Liver (tissue), 9 donors: ENCODE measurements around the gene ID3. TPM values are rescaled to one million over a fixed set of nuclear protein-coding genes. Genes with fewer than 3 reads are reported as not detected.

Source experiments
- DNase-seq: peaks from one replicate; pipeline ENCODE4 v3.0.0-alpha.2; 2017; ENCODE audit warnings: low spot score
- H3K27ac ChIP-seq, 2 donors: one replicate each; pipeline ENCODE4 v1.7.0; 2013; ENCODE audit warnings: inconsistent platforms in 2 of 2, low read length in 2 of 2, control low read depth in 1 of 2, low read depth in 1 of 2, mild to moderate bottlenecking in 1 of 2
- H3K27me3 ChIP-seq, 4 donors: one replicate each; pipeline versions ENCODE4 v1.6.1 to v1.7.0; 2013; ENCODE audit warnings: low read length in 3 of 4, inconsistent platforms in 1 of 4, mild to moderate bottlenecking in 1 of 4, moderate library complexity in 1 of 4; ENCODE audit not compliant: control insufficient read depth in 4 of 4, insufficient read depth in 4 of 4
- H3K36me3 ChIP-seq, 4 donors: one replicate each; pipeline versions ENCODE4 v1.6.1 to v1.7.0; 2013; ENCODE audit warnings: low read length in 3 of 4, mild to moderate bottlenecking in 3 of 4, low read depth in 1 of 4, moderate library complexity in 1 of 4; ENCODE audit not compliant: control insufficient read depth in 4 of 4, insufficient read depth in 3 of 4
- H3K4me1 ChIP-seq, 4 donors: one replicate each; pipeline versions ENCODE4 v1.6.1 to v1.7.0; 2013; ENCODE audit warnings: low read length in 3 of 4, mild to moderate bottlenecking in 3 of 4, moderate library complexity in 1 of 4; ENCODE audit not compliant: control insufficient read depth in 4 of 4, insufficient read depth in 4 of 4
- H3K4me3 ChIP-seq, 3 donors: one replicate each; pipeline versions ENCODE4 v1.6.1 to v1.7.0; 2013; ENCODE audit warnings: low read length in 3 of 3, control low read depth in 1 of 3, low read depth in 1 of 3, mild to moderate bottlenecking in 1 of 3
- H3K9ac ChIP-seq, 2 donors: one replicate each; pipeline ENCODE4 v1.7.0; 2013; ENCODE audit warnings: low read length in 2 of 2, mild to moderate bottlenecking in 2 of 2, moderate library complexity in 2 of 2, control low read depth in 1 of 2, low read depth in 1 of 2
- H3K9me3 ChIP-seq, 4 donors: one replicate each; pipeline versions ENCODE4 v1.6.1 to v1.7.0; 2013; ENCODE audit warnings: low read length in 3 of 4; ENCODE audit not compliant: control insufficient read depth in 4 of 4
- EGR1 ChIP-seq, 2 donors: IDR thresholded peaks; 2 replicates each; pipeline ENCODE4 v1.6.1; 2016 to 2018; ENCODE audit warnings: antibody characterized with exemption in 2 of 2, low read depth in 2 of 2
- FOXA1 ChIP-seq: IDR thresholded peaks from 2 replicates; pipeline ENCODE4 v1.6.1; 2016; ENCODE audit warnings: antibody characterized with exemption
- GABPA ChIP-seq, 2 donors: IDR thresholded peaks in 1 of 2; conservative IDR thresholded peaks in 1 of 2; 2 replicates each; pipeline ENCODE4 v1.6.1; 2016; ENCODE audit warnings: antibody characterized with exemption in 2 of 2, mild to moderate bottlenecking in 1 of 2, moderate library complexity in 1 of 2
- HNF4A ChIP-seq, 2 donors: conservative IDR thresholded peaks; 2 replicates each; pipeline ENCODE4 v1.6.1; 2016; ENCODE audit warnings: antibody characterized with exemption in 2 of 2, mild to moderate bottlenecking in 2 of 2
- JUND ChIP-seq, 2 donors: IDR thresholded peaks; 2 replicates each; pipeline ENCODE4 v1.6.1; 2016; ENCODE audit warnings: antibody characterized with exemption in 2 of 2
- NR2F2 ChIP-seq: IDR thresholded peaks from 2 replicates; pipeline ENCODE4 v1.6.1; 2016; ENCODE audit warnings: antibody characterized with exemption
- RAD21 ChIP-seq, 2 donors: IDR thresholded peaks; 2 replicates each; pipeline ENCODE4 v1.6.1; 2016; ENCODE audit warnings: antibody characterized with exemption in 2 of 2, mild to moderate bottlenecking in 2 of 2
- RXRA ChIP-seq, 2 donors: IDR thresholded peaks; 2 replicates each; pipeline ENCODE4 v1.6.1; 2017 to 2018; ENCODE audit warnings: antibody characterized with exemption in 2 of 2, mild to moderate bottlenecking in 1 of 2
- SP1 ChIP-seq: IDR thresholded peaks from 2 replicates; pipeline ENCODE4 v1.6.1; 2018; ENCODE audit warnings: antibody characterized with exemption, mild to moderate bottlenecking
- TAF1 ChIP-seq: conservative IDR thresholded peaks from 2 replicates; pipeline ENCODE4 v1.6.1; 2016; ENCODE audit warnings: antibody characterized with exemption, mild to moderate bottlenecking
- WGBS: extraction: QIAGEN DNeasy Blood & Tissue Kit; methylation state at CpG from one replicate; pipeline ENCODE4 v1.1.7; 2013; 5-methylcytosine and 5-hydroxymethylcytosine counted together
- polyA plus RNA-seq, 2 donors: library from polyadenylated mRNA; stranded (reverse) in 1 of 2; unstranded in 1 of 2; fragments of 200-250 nt in 1 of 2; fragments of >200 nt in 1 of 2; fragmentation: Nextera tagmentation in 1 of 2; extraction: Ambion mirVana in 1 of 2; gene quantifications; one replicate each; pipeline versions ENCODE4 v1.2.1 to v1.2.3, GENCODE V29; 2013 to 2015
- total RNA-seq, 2 donors: library from RNA; depleted of rRNA; stranded (reverse); fragments of >200 nt; gene quantifications; one replicate each; pipeline ENCODE4 v1.2.3, GENCODE V29; 2014
- TF ChIP-seq, protein P1 (sequence below): IDR thresholded peaks from 2 replicates; pipeline ENCODE4 v1.6.1; 2016; ENCODE audit warnings: antibody characterized with exemption
- donor health status: healthy.
- donor health status: healthy.
- donor health status: healthy.
- donor health status: healthy.
- donor health status: healthy.

Gene ID3
- total and polyA plus RNA-seq, 4 donors: 21.6 to 42.6 (median 37.9) TPM

DNA sequence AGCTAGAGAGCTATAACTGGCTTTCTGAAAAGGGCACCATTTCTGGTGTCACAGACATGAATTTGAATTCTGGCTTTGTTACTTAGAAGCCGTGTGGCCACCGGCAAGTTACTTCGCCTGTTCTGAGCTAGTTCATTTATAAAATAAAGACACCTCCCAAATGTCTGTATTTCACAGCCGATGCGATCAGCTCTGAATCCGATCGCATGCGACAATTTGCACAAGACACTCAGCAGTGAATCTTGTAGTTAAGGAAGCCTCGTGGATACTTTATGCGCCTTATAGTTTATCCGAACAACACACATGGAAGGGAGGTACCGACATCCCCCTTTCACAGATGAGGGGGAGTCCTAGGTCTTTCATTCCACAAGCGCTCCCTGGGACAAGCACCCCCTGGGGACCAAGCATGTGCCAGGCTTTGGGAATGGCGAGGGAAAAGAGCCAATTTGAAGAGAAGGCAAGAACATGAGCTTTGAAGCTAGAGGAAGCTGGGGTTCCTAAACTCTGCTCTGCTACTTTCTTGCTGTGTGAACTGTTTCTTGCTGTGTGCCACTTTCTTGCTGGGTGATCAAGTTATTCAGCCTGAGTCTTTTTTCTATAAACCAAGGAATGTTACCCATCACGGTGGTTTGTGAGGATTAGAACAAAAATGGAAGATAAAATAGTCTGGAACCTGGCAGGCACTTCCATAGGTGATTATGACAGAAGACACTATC lies 3.9 kb downstream of the ID3 start:
- WGBS: 45% methylated on average over 15 of the region's 15 CpGs
- Histone ChIP-seq H3K4me3 (peak overlapping the region; percentile 11 to 58 (median 32)), H3K9ac (no peak overlapping the region), H3K36me3 (no peaks in the 10 kb centered on the region), H3K9me3 (no peaks in the 10 kb centered on the region), H3K27ac (peak overlapping the region; percentile 46 to 81), H3K27me3 (no peaks in the 10 kb centered on the region), H3K4me1 (peaks cover 0 to 32% (median 14%) of the 10 kb centered on the region in 4 donors)
- no peak for TF ChIP-seq GABPA (IDR thresholded peaks at IDR 0.05 in 1 of 2, conservative IDR thresholded peaks at IDR 0.05 in 1 of 2)
- TF ChIP-seq, protein P1, sequence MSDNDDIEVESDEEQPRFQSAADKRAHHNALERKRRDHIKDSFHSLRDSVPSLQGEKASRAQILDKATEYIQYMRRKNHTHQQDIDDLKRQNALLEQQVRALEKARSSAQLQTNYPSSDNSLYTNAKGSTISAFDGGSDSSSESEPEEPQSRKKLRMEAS: peak; percentile 19
- no peak for DNase-seq

GRCh38 chr1:23554481-23555269 lies 4.6 kb downstream of the ID3 start:
- Histone ChIP-seq H3K9me3 (no peaks in the 10 kb centered on the region), H3K9ac (no peak overlapping the region), H3K27me3 (no peaks in the 10 kb centered on the region), H3K4me1 (peaks cover 0 to 28% (median 14%) of the 10 kb centered on the region in 4 donors), H3K4me3 (peak overlapping the region; percentile 32 to 58 (median 33)), H3K36me3 (no peaks in the 10 kb centered on the region), H3K27ac (peak overlapping the region; percentile 71 to 81)
- 2% methylated on average over 81 of the region's 81 CpGs for WGBS
- peak; percentile 81 for DNase-seq
- TF ChIP-seq JUND (IDR thresholded peaks at IDR 0.05) (no peak), SP1 (peak; percentile 19), RAD21 (IDR thresholded peaks at IDR 0.05) (no peak), FOXA1 (no peak), RXRA (IDR thresholded peaks at IDR 0.05) (peak in 1 of 2 donors; percentile 2), EGR1 (IDR thresholded peaks at IDR 0.05; ENCODE audit: low read depth in 2 of 2) (no peak), NR2F2 (peak; percentile 11)
- TF ChIP-seq, protein P1: no peak

DNA sequence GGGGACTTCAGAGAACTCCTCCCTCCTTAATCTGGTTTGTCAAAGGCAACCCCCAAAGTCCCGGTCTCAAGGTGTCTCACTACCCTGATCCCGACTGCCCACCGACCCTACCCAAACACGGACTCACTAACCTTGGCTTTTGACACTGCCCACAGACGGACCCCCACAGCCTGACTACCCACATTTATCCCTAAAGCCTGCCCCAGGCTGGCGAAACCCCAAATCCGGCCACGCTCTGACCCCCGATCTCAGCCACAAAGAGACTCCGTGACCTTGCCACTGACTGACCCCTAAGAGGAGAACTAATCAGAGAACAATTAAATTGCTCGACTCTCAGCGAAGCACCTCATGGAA lies 5.2 kb downstream of the ID3 start:
- Histone ChIP-seq H3K9ac (no peak overlapping the region), H3K4me3 (peak overlapping the region; percentile 23 to 58 (median 33)), H3K36me3 (no peaks in the 10 kb centered on the region), H3K27ac (peak overlapping the region; percentile 71 to 73), H3K4me1 (peaks cover 0 to 27% (median 13%) of the 10 kb centered on the region in 4 donors), H3K9me3 (no peaks in the 10 kb centered on the region), H3K27me3 (no peaks in the 10 kb centered on the region)
- WGBS: 45% methylated on average over 12 of the region's 12 CpGs
- TF ChIP-seq TAF1: no peak
- TF ChIP-seq HNF4A (conservative IDR thresholded peaks at IDR 0.05): no peak
- peak in 1 of 2 donors; percentile 15 for TF ChIP-seq RXRA (IDR thresholded peaks at IDR 0.05)
- peak; percentile 95 for TF ChIP-seq NR2F2
- no peak for DNase-seq
